Progenitor cell of endocrine pancreas (in vitro differentiated cells): ENCODE measurements around the gene SPOCK3. TPM values are rescaled to one million over a fixed set of nuclear protein-coding genes. Genes with fewer than 3 reads are reported as not detected.

Source experiments
- DNase-seq: peaks from one replicate; pipeline ENCODE4 v3.0.0; 2021; ENCODE audit warnings: low spot score; ENCODE audit not compliant: unreplicated experiment
- H3K27ac Mint-ChIP-seq: 2 replicates; pipeline ENCODE4 v1.8.0; 2021; ENCODE audit warnings: mild to moderate bottlenecking, moderate library complexity, mixed read lengths
- H3K27me3 Mint-ChIP-seq: 2 replicates; pipeline ENCODE4 v1.8.0; 2021; ENCODE audit warnings: mixed read lengths
- H3K36me3 Mint-ChIP-seq: 2 replicates; pipeline ENCODE4 v1.8.0; 2022; ENCODE audit warnings: mixed read lengths; ENCODE audit not compliant: insufficient read depth
- H3K4me1 Mint-ChIP-seq: 2 replicates; pipeline ENCODE4 v1.8.0; 2021; ENCODE audit warnings: low read depth, mixed read lengths
- H3K4me3 Mint-ChIP-seq: 2 replicates; pipeline ENCODE4 v1.8.0; 2021; ENCODE audit warnings: low read depth, mild to moderate bottlenecking, moderate library complexity, mixed read lengths
- H3K9me3 Mint-ChIP-seq: 2 replicates; pipeline ENCODE4 v1.8.0; 2021; ENCODE audit warnings: low read depth, mixed read lengths
- CTCF ChIP-seq: fragments of 200-600 bp; sonication (generic); IDR thresholded peaks from one replicate; pipeline ENCODE4 v1.5.0; 2021; ENCODE audit warnings: antibody characterized with exemption, mild to moderate bottlenecking; ENCODE audit not compliant: unreplicated experiment
- total RNA-seq: library from RNA; stranded (reverse); gene quantifications from 2 replicates; pipeline ENCODE4 v1.2.1, GENCODE V29; 2021

SPOCK3 gene
- total RNA-seq, 1 donor from 2014 or later = 1.3 TPM

- H3K27ac Mint-ChIP-seq = no peak overlapping the region
- TF ChIP-seq CTCF = no peak
- no peaks in the 10 kb centered on the region for H3K36me3 Mint-ChIP-seq
- peaks cover 1% of the 10 kb centered on the region for H3K4me1 Mint-ChIP-seq
- H3K9me3 Mint-ChIP-seq = peaks cover 12% of the 10 kb centered on the region
- DNase-seq = no peak
- H3K27me3 Mint-ChIP-seq = no peaks in the 10 kb centered on the region
- no peak overlapping the region for H3K4me3 Mint-ChIP-seq
Observed at GRCh38 chr4:166965562-166965961, 268.7 kb downstream of the SPOCK3 start.

GRCh38 chr4:166957451-166957850 lies 276.8 kb downstream of the SPOCK3 start:
- Mint-ChIP-seq H3K9me3 (peaks cover 4% of the 10 kb centered on the region), H3K27ac (no peak overlapping the region), H3K4me1 (peaks cover 3% of the 10 kb centered on the region), H3K36me3 (no peaks in the 10 kb centered on the region), H3K4me3 (no peak overlapping the region), H3K27me3 (no peaks in the 10 kb centered on the region)
- no peak for DNase-seq
- TF ChIP-seq CTCF = no peak

- no peak for DNase-seq
- Mint-ChIP-seq H3K36me3 (no peaks in the 10 kb centered on the region), H3K27me3 (no peaks in the 10 kb centered on the region), H3K9me3 (peaks cover 4% of the 10 kb centered on the region), H3K27ac (no peak overlapping the region), H3K4me3 (no peak overlapping the region), H3K4me1 (peaks cover 3% of the 10 kb centered on the region)
- TF ChIP-seq CTCF = no peak
Observed at GRCh38 chr4:166956484-166956883, 277.8 kb downstream of the SPOCK3 start.

- no peak for TF ChIP-seq CTCF
- Mint-ChIP-seq H3K4me3 (no peak overlapping the region), H3K4me1 (no peaks in the 10 kb centered on the region), H3K9me3 (no peaks in the 10 kb centered on the region), H3K36me3 (no peaks in the 10 kb centered on the region), H3K27ac (no peak overlapping the region), H3K27me3 (no peaks in the 10 kb centered on the region)
- DNase-seq = no peak
Observed at GRCh38 chr4:166941629-166942028, 292.7 kb downstream of the SPOCK3 start.

GRCh38 chr4:166930464-166930863 lies 303.8 kb downstream of the SPOCK3 start:
- Mint-ChIP-seq H3K27ac (no peak overlapping the region), H3K4me3 (no peak overlapping the region)
- no peak for TF ChIP-seq CTCF

GRCh38 chr4:166924424-166924823 lies 309.9 kb downstream of the SPOCK3 start:
- TF ChIP-seq CTCF = no peak
- Mint-ChIP-seq H3K27ac (no peak overlapping the region), H3K4me3 (no peak overlapping the region), H3K4me1 (no peaks in the 10 kb centered on the region), H3K36me3 (no peaks in the 10 kb centered on the region), H3K27me3 (no peaks in the 10 kb centered on the region), H3K9me3 (peaks cover 3% of the 10 kb centered on the region)
- DNase-seq = no peak

More at GRCh38 chr4:166930464-166930863, 303.8 kb downstream of the SPOCK3 start:
- no peak for DNase-seq
- Mint-ChIP-seq H3K9me3 (peaks cover 3% of the 10 kb centered on the region), H3K4me1 (no peaks in the 10 kb centered on the region), H3K27me3 (no peaks in the 10 kb centered on the region), H3K36me3 (no peaks in the 10 kb centered on the region)
